HG03378 (cell line): ENCODE measurements around the gene MIOX.

Experiments used
- ATAC-seq: cut with Tn5 transposase; IDR thresholded peaks from one replicate; pipeline ENCODE4 v1.9.1; 2021; ENCODE audit warnings: mild to moderate bottlenecking, moderate library complexity; ENCODE audit not compliant: unreplicated experiment

The MIOX gene

GRCh38 chr22:50454556-50455075 lies 32.0 kb upstream of the MIOX start:
- no peak for ATAC-seq

GRCh38 chr22:50455201-50455600 lies 31.5 kb upstream of the MIOX start:
- no peak for ATAC-seq

GRCh38 chr22:50456026-50456425 lies 30.6 kb upstream of the MIOX start:
- ATAC-seq, result no peak

- no peak for ATAC-seq
Observed at GRCh38 chr22:50456466-50457234, 30.0 kb upstream of the MIOX start.

- ATAC-seq, result no peak
Observed at GRCh38 chr22:50459016-50459415, 27.6 kb upstream of the MIOX start.

- ATAC-seq, result no peak
Observed at GRCh38 chr22:50459496-50460140, 27.0 kb upstream of the MIOX start.

- ATAC-seq, result no peak
Observed at GRCh38 chr22:50460938-50461337, 25.7 kb upstream of the MIOX start.

GRCh38 chr22:50461536-50461935 lies 25.1 kb upstream of the MIOX start:
- ATAC-seq, result no peak

GRCh38 chr22:50461979-50462540 lies 24.6 kb upstream of the MIOX start:
- no peak for ATAC-seq

GRCh38 chr22:50463188-50463900 lies 23.3 kb upstream of the MIOX start:
- ATAC-seq, result no peak

- ATAC-seq, result no peak
Observed at GRCh38 chr22:50464451-50464850, 22.2 kb upstream of the MIOX start.

- no peak for ATAC-seq
Observed at GRCh38 chr22:50465066-50465930, 21.4 kb upstream of the MIOX start.

GRCh38 chr22:50467341-50467740 lies 19.3 kb upstream of the MIOX start:
- no peak for ATAC-seq

- no peak for ATAC-seq
Observed at GRCh38 chr22:50467773-50468440, 18.8 kb upstream of the MIOX start.

- no peak for ATAC-seq
Observed at GRCh38 chr22:50468626-50469025, 18.0 kb upstream of the MIOX start.

- peak; percentile 36 for ATAC-seq
Observed at GRCh38 chr22:50469377-50470305, 17.0 kb upstream of the MIOX start.

GRCh38 chr22:50470491-50470890 lies 16.2 kb upstream of the MIOX start:
- peak; percentile 2 for ATAC-seq

GRCh38 chr22:50471197-50471847 lies 15.3 kb upstream of the MIOX start:
- no peak for ATAC-seq
